ENCODE results near the gene PRAMEF11. TPM values are rescaled to one million over a fixed set of nuclear protein-coding genes. Genes with fewer than 3 reads are reported as not detected.
"Not testable (repeated sequence)": the region's sequence is repeated elsewhere in the genome, so short reads cannot be mapped to it uniquely, and the experiment has no call there.

Gene PRAMEF11
- not detected for total RNA-seq
- long read RNA-seq = 0 reads

DNA sequence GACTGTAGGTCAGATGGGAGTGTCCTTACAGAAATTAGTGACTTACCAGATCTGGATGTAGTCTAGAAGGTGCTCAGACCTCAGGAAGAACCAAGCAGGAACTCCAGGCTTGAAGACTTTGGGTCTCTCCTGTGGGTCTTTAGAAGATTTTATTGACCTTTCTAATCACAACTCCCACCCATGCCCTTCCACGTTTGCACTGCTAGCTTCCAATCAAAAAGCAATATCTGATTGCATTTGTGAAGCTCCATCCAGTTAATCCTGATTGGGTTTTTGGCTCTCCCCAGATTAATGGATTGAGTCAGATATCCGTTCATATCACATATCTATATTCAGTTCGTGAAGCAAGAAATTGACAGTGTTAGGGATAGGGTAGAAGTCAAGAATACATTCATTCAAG lies at the start of gene PRAMEF11:
Gene PRAMEF11, minus strand, starts transcription at position 101 of the 400 bp plus-strand sequence. CDS start 2,621 bp downstream, outside the sequence.
- DNase-seq; ATAC-seq; intact Hi-C loops (cut with DNase I, micrococcal nuclease): not testable (repeated sequence)

DNA sequence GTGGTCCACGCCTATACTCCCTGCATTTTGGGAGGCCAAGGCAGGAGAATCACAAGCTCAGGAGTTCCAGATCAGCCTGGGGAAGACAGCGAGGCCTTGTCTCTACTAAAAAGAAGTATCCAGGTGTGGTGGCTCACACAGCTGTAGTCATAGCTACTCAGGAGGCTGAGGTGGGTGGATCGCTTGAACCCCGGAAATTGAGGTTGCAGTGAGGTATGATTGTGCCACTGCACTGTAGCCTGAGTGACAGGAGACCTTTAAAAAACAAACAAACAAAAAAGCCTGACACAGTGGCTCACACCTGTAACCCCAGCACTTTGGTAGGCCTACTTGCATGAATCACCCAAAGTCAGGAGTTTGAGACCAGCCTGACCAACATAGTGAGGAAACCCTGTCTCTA lies 47.2 kb upstream of the PRAMEF11 start:
- ATAC-seq; DNase-seq; intact Hi-C loops (cut with DNase I, micrococcal nuclease): not testable (repeated sequence)

DNA sequence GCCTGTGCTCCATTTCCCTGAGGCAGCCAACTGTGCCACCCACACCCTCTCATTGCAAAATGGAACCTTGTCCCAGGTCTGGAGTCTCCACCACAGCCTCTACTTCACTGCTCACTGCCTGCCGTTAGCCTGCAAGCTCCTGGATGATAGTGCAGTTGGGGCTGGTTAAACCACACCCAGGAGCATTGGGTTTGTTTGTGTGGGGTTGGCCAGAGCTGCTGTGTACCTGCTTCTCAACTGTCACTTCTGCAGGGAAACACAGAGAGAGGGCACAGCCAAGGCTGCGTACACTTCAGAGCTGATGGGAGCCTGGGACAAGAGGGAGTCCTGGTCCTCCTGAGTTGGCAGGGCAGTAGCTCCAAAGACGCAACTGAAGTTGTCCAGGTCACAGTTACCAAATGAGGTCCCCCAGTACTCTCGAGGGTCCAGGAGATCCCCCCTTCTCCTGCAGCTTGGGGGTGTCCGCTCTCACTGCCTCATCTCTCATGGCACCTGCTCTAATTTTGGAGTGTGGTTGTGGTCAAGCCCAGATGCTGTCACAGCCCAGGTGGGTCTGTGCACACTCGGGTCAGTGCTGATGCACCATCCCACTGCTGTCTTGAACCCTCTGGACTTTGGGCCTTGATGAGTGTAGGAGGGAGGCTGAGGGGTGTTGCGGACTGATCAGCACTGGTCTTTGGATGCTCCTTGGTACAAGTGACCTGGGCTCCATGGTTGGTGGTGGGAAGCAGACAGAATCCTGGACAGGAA lies 32.1 kb upstream of the PRAMEF11 start:
- intact Hi-C loops (cut with DNase I, micrococcal nuclease); DNase-seq; ATAC-seq: not testable (repeated sequence)

DNA sequence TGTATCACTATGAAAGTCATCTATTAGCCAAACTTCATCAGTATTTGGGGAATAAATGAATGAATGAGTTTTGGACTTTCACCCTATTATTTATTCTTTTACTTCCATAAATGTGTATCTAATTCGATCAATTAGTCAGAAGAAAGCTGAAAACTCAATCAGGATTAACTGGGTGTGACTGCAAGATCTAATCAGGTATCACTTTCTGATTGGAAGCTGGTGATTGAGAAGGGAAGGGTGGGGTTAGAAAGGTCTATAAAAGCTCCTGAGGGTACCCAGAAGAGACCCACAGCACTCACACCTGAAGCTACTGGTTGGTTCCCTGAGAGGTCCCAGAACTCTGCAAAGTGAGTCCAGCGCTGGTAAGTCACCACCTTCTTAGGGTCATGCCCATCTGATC lies 25.6 kb upstream of the PRAMEF11 start, which contains the start of gene PRAMEF2:
Gene PRAMEF2, plus strand, starts transcription at position 301 of the 400 bp plus-strand sequence. CDS start 1,924 bp downstream, outside the sequence.
- intact Hi-C loops (cut with DNase I, micrococcal nuclease); DNase-seq; ATAC-seq: not testable (repeated sequence)

DNA sequence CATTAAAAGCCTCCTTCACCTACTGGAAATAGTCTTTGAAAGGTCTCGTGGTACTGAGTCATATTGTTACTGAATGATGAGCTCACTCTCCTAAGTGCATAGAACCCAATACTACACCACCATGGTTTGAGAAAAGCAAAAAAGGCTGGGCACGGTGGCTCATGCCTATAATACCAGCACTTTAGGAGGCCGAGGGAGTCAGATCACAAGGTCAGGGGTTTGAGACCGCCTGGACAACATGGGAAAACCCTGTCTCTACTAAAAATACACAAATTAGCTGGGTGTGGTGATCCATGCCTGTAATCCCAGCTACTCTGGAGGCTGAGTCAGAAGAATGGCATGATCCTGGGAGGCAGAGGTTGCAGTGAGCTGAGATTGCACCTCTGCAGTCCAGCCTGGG lies 20.6 kb upstream of the PRAMEF11 start:
- intact Hi-C loops (cut with DNase I, micrococcal nuclease) = no loop called here
- DNase-seq = no peak
- ATAC-seq = no peak

DNA sequence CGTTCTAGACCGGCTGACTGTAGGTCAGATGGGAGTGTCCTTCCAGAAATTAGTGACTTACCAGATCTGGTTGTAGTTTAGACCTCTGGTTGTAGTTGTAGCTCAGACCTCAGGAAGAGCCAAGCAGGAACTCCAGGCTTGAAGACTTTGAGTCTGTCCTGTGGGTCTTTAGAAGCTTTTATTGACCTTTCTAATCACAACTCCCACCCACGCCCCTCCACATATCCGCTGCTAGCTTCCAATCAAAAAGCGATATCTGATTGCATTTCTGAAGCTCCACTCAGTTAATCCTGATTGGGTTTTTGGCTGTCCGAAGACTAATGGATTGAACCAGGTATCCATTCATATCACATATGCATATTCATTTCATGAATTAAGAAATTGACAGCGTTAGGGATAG lies 17.4 kb upstream of the PRAMEF11 start, which contains the start of gene HNRNPCL1:
Gene HNRNPCL1, minus strand, starts transcription at position 101 of the 400 bp plus-strand sequence. CDS start 431 bp downstream, outside the sequence.
- intact Hi-C loops (cut with DNase I, micrococcal nuclease); DNase-seq; ATAC-seq: not testable (repeated sequence)

DNA sequence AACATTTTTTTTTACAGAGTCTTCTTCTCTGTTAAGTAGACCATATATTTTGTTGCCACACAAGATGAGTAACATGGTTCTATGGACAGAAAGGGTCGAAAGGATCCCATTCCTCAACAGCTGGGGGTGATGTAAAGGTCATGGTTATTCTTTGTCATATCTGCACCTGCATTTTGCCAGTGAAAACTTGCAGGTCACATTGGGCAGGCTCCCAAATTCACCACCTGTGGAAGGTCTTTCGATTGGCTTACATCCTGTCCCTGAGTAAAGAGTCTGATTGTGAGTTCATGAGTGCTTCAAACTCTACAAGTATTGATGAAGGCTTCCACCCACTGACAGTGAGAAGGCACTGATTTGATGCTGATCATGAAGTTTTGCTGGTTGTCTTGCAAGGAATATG lies 2.0 kb upstream of the PRAMEF11 start:
- DNase-seq; ATAC-seq; intact Hi-C loops (cut with DNase I, micrococcal nuclease): not testable (repeated sequence)

DNA sequence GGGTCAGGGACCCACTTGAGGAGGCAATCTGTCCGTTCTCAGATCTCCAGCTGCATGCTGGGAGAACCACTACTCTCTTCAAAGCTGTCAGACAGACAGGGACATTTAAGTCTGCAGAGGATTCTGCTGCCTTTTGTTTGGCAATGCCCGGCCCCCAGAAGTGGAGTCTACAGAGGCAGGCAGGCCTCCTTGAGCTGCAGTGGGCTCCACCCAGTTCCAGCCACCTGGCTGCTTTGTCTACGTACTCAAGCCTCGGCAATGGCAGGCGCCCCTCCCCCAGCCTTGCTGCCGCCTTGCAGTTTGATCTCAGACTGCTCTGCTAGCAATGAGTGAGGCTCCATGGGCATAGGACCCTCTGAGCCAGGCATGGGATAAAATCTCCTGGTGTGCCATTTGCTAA lies 12.1 kb downstream of the PRAMEF11 start:
- ATAC-seq; intact Hi-C loops (cut with DNase I, micrococcal nuclease); DNase-seq: not testable (repeated sequence)

DNA sequence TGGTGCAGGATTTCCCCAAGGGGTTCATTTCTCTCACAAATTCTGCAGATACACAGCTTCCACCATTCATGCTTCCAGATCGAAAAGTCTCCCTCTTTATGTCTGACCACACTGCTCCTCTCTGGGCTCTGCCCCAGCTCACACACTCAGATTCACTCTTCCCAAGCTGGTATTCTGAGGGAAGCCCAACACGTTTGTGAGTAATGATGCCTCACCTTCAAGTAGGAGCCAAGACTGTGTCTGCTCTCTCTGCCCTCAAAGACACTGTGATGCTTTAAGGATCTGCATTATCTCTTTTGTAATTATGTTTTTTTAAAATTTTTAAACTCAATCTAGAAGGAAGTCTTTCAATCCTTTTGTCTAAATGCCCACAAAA lies 19.8 kb downstream of the PRAMEF11 start:
- DNase-seq = no peak
- ATAC-seq = no peak
- intact Hi-C loops (cut with DNase I, micrococcal nuclease) = no loop called here

DNA sequence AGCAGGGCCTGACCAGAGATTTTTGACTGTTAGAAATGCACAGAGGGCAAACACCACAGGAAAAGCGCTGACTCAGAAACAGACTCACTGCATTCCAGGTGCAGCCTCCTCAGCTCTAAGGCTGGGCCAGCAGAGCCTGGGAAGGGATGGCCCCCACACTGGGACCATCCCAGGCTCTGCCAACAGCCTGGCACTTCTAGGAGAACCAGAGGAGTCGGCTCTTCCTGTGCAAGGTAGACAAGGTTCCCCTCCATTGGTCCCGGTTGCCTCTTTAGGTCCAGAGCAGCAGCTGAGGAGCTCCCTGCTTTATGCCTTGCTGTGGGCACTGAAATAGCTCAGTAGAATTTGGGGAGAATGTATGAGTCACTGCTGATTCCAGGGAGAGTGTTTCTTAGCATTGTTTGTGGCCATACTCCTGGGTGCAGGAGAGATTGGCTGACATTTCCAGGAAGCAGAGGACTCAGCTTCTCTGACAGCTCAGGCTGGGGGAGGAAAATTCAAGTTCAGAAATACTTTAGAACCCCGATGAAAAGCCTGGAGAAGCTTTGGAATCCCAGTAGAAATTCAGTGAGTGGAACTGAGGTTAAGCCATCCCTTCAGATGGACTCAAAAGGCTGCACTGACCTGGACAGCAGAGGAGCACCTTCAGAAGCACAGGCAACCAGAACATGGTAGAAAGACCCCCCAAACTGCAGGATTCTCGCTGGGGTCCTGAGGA lies 20.4 kb downstream of the PRAMEF11 start:
- no peak for ATAC-seq
- DNase-seq = no peak
- intact Hi-C loops (cut with DNase I, micrococcal nuclease) = no loop called here

DNA sequence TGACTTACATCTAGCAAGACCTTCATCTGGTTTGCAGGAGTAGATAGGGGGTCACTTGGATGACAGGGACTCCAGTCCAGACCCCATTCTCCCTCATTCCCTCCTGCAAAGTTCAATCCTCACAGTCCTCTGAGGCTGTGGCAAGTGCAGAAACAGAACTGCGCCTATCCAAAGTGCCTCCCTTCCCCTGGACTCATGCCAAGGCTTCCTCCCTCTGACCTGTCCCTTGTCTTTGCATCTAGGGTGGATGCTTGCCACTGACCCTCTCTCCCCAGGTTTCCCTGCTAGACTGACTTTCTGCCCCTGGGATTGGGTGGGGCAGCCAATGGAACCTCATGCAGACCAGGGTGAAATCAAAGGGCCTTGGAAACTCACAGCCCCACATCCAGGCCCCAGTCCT lies 21.3 kb downstream of the PRAMEF11 start:
- ATAC-seq (no peak), DNase-seq (no peak)
- intact Hi-C loops (cut with DNase I, micrococcal nuclease) = no loop called here

DNA sequence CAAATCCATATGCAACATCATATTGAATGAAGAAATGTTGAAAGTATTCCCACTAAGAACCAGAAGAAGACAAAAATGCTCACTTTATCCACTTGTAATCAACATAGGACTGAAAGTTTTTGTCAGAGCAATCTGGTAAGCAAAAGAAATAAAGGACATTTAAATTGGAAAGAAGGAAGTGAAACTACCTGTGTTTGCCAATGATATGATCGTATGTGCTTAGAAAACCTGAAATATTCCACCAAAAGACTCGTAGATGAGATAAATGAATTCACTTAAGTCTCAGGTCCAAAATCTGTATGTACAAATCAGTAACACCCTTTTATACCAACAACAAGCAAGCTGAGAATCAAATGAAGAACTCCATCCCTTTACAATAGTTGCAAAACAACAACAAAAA lies 31.5 kb downstream of the PRAMEF11 start:
- intact Hi-C loops (cut with DNase I, micrococcal nuclease) = no loop called here
- DNase-seq (no peak), ATAC-seq (no peak)

DNA sequence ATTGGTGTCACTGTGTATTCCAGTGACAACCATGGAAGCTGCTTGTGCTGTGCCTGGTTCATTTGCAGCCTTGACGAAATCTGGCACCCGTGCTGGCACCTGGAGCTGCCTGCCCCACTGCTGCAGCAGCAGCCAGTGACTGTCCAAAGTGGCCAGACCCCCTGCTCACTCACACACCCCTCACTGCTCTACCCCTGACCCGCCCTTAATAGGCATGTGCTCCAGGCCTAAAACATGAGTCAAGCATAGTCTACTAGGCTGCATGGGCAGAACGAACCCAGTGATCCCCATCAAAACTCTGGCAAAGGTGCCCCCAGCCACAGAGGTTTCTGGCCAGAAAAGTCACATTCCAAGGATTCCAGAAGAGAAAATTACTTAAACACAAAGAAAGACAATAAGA lies 32.3 kb downstream of the PRAMEF11 start:
- ATAC-seq = no peak
- intact Hi-C loops (cut with DNase I, micrococcal nuclease) = no loop called here
- DNase-seq = no peak

DNA sequence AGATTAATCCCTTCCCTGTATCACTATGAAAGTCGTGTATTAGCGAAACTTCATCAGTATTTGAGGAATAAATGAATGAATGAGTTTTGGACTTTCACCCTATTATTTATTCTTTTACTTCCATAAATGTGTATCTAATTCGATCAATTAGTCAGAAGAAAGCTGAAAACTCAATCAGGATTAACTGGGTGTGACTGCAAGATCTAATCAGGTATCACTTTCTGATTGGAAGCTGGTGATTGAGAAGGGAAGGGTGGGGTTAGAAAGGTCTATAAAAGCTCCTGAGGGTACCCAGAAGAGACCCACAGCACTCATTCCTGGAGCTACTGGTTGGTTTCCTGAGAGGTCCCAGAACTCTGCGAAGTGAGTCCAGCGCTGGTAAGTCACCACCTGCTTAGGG lies 40.1 kb downstream of the PRAMEF11 start, which contains the start of gene PRAMEF1:
Gene PRAMEF1, plus strand, starts transcription at position 301 of the 400 bp plus-strand sequence. CDS start 1,831 bp downstream, outside the sequence.
- ATAC-seq; intact Hi-C loops (cut with DNase I, micrococcal nuclease); DNase-seq: not testable (repeated sequence)

DNA sequence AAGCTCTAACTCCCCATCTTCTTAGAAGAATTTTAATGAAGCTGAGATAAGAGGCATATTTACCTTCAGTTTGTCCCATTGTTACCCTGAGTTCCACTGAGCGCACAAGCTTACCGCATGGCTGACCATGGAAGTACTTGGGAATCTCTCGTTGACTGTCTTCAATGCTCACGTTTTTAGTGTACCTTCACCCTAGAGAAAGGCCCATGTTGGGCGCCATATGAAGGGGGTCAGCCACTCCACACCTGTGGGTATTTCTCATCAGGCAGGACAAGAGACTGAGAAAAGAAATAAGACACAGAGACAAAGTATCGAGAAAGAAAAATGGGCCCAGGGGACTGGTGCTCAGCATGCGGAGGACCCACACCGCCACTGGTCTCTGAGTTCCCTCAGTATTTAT lies 46.5 kb downstream of the PRAMEF11 start:
- intact Hi-C loops (cut with DNase I, micrococcal nuclease); ATAC-seq: not testable (repeated sequence)
- DNase-seq = peak in 1 of 2 donors; percentile 8

DNA sequence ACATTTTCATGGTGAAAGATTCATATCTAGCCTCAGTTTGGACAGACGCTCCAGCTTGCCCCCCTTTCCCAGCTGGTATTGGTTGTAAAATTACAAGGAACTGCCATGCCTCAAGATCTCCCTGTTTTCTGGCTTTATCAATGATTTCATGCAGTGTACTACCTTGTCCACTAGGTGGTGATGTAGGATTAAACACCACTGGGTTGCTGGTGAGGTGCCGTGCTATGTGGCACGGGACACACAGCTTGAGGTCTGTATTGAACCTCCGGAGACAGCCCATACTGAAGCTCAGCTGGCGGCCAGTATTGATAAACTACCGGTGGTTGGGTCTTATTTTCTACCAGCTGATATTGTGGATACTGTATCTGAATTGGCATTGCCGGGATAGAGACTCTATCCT lies 47.4 kb downstream of the PRAMEF11 start:
- intact Hi-C loops (cut with DNase I, micrococcal nuclease); DNase-seq; ATAC-seq: not testable (repeated sequence)

DNA sequence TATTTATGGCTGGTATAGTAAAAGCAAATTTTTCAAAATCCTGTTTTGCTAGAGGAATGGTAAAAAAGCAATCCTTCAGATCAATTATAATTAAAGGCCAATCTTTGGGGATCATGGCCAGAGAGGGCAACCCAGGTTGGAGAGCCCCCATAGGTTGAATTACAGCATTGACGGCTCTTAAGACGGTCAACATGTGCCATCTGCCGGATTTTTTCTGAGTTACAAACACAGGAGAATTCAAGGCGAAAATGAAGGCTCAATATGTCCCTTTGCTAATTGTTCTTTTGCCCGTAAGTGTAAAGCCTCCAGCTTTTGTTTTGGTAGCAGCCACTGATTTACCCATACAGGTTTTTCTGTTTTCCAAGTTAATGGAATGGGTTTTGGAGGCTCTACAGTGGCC lies 49.7 kb downstream of the PRAMEF11 start:
- DNase-seq; ATAC-seq; intact Hi-C loops (cut with DNase I, micrococcal nuclease): not testable (repeated sequence)

DNA sequence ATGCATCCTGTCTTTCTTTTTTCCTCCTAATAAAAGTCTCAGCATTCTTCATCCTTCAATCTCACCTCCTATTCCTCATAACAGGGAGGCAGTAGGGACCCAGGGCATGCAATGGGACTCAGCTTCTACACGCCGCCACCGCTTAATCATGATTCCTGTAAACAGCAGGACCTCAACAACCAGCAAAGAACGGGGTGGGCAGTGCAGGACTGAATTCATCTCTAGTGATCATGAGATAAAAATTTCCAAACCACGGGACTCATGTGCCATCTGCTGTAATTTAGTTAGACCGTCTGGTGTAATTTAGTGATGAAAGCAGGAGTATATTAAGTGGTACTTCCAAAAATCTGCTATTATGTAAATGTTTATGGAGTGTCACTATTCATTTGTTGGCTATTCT lies 52.3 kb downstream of the PRAMEF11 start:
- intact Hi-C loops (cut with DNase I, micrococcal nuclease) = no loop called here
- DNase-seq (no peak), ATAC-seq (no peak)

DNA sequence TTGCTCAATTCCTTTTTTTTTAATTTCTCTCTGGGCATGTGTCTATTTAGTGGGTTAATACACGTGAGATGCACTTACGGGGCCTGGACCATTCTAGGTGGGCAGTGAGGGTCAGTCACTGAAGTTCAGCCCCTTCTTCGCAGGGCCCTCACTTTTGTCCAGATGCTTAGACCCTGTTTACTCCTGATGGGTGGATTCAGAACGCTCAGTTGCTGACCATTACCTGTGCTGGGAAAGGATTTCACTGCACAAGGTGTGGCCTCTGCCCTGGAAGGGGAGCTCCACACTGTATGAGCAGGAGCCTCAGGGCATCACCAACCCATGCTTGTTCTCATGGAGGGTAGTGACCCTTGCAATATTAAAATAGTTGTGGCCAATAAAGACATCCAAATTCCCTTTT lies 53.1 kb downstream of the PRAMEF11 start:
- intact Hi-C loops (cut with DNase I, micrococcal nuclease) = no loop called here
- ATAC-seq (no peak), DNase-seq (no peak)
